HepG2 (cell line): ENCODE data around the gene MBOAT7. TPM values are rescaled to one million over a fixed set of nuclear protein-coding genes. Genes with fewer than 3 reads are reported as not detected.

Experiments used
- CREM ChIP-seq, 2 experiments: sonication (generic) in 1 of 2; formaldehyde crosslinking in 1 of 2; IDR thresholded peaks; 2 replicates each; pipeline versions ENCODE4 v1.4.0 to v1.6.1; 2016 to 2020; ENCODE audit warnings: antibody characterized with exemption in 1 of 2, mild to moderate bottlenecking in 1 of 2, missing genetic modification reagents in 1 of 2
- NR2F6 ChIP-seq, 2 experiments: IDR thresholded peaks; 2 replicates each; pipeline ENCODE4 v1.6.1; 2016; ENCODE audit warnings: antibody characterized with exemption in 1 of 2, mild to moderate bottlenecking in 1 of 2
- ZFP1 ChIP-seq: IDR thresholded peaks from 2 replicates; pipeline ENCODE4 v1.6.1; 2016
- ZFP37 ChIP-seq: sonication (generic); formaldehyde crosslinking; IDR thresholded peaks from 2 replicates; pipeline ENCODE4 v1.4.0; 2020; ENCODE audit warnings: missing genetic modification reagents, borderline replicate concordance
- ZHX2 ChIP-seq, 2 experiments: sonication (generic) in 1 of 2; formaldehyde crosslinking in 1 of 2; IDR thresholded peaks; 2 replicates each; pipeline versions ENCODE4 v1.6.1 to v1.9.0; 2014 to 2022; ENCODE audit warnings: antibody characterized with exemption in 1 of 2, borderline replicate concordance in 1 of 2, inconsistent platforms in 1 of 2, low read depth in 1 of 2, missing genetic modification reagents in 1 of 2
- ZNF30 ChIP-seq: sonication (generic); formaldehyde crosslinking; IDR thresholded peaks from 2 replicates; pipeline ENCODE4 v1.5.0; 2020; ENCODE audit warnings: mild to moderate bottlenecking, missing genetic modification reagents
- ZNF546 ChIP-seq: sonication (generic); formaldehyde crosslinking; conservative IDR thresholded peaks from 2 replicates; pipeline ENCODE4 v1.8.1; 2023; ENCODE audit warnings: mild to moderate bottlenecking, missing genetic modification reagents
- polyA plus RNA-seq, 8 experiments: library from polyadenylated mRNA; depleted of rRNA in 3 of 8; stranded (reverse) in 7 of 8; unstranded in 1 of 8; fragments of >200 nt; fragmentation: Illumina TruSeq in 4 of 8; extraction: Trizol in 4 of 8; gene quantifications; 2 replicates each; pipeline versions ENCODE4 v1.2.1 to v1.2.3, GENCODE V29; 2011 to 2016; ENCODE audit warnings: low read depth in 4 of 8, missing spikeins in 1 of 8, mixed read lengths in 1 of 8; ENCODE audit not compliant: insufficient read depth in 1 of 8
- total RNA-seq, 5 experiments: library from RNA; depleted of rRNA; stranded (reverse); fragments of >200 nt; fragmentation: Illumina TruSeq; extraction: Trizol; gene quantifications; 2 replicates each; pipeline ENCODE4 v1.2.3, GENCODE V29; 2016; ENCODE audit warnings: low read depth in 1 of 5

MBOAT7 gene
- total and polyA plus RNA-seq, 2 of the 13 experiments (the other 11 are each of a cell fraction or from before 2014, with no cell fraction given) = 22.2 to 25.5 TPM

GRCh38 chr19:54142166-54142780 lies 47.1 kb downstream of the MBOAT7 start (continued):
- no peak for TF ChIP-seq ZHX2 (IDR thresholded peaks at IDR 0.05; ENCODE audit: low read depth)
- no peak for TF ChIP-seq ZHX2 (CRISPR knock-in tag; IDR thresholded peaks at IDR 0.05; ENCODE audit: borderline replicate concordance)
- TF ChIP-seq CREM (IDR thresholded peaks at IDR 0.05) = no peak
- TF ChIP-seq CREM (CRISPR knock-in tag; IDR thresholded peaks at IDR 0.05) = no peak
- no peak for TF ChIP-seq ZFP37 (CRISPR knock-in tag)
- TF ChIP-seq NR2F6 (IDR thresholded peaks at IDR 0.05) = no peak
- no peak for TF ChIP-seq NR2F6 (CRISPR knock-in tag; IDR thresholded peaks at IDR 0.05)
- TF ChIP-seq ZNF30 (CRISPR knock-in tag) = no peak
- no peak for TF ChIP-seq ZFP1 (CRISPR knock-in tag)
- TF ChIP-seq ZNF546 (CRISPR knock-in tag) = no peak
